Brain pericyte (primary cell): ENCODE results near the gene PAQR4.

ENCODE experiments used
- DNase-seq: peaks from one replicate; pipeline ENCODE4 v3.0.0-alpha.2; 2012; ENCODE audit warnings: low read depth, low spot score

PAQR4 gene

GRCh38 chr16:3021449-3022207, 52.5 kb downstream of the PAQR4 start:
- peak; percentile 84 for DNase-seq

GRCh38 chr16:3022208-3022683, 53.1 kb downstream of the PAQR4 start:
- DNase-seq: peak; percentile 74

GRCh38 chr16:3022684-3023414, 53.7 kb downstream of the PAQR4 start:
- no peak for DNase-seq
